ENCODE results near the gene ALAS2. TPM values are rescaled to one million over a fixed set of nuclear protein-coding genes. Genes with fewer than 3 reads are reported as not detected.

Gene ALAS2
- total RNA-seq, 1 donor from 2014 or later, result not detected

- Mint-ChIP-seq H3K36me3 (no peaks in the 10 kb centered on the region), H3K4me1 (no peaks in the 10 kb centered on the region), H3K27me3 (ENCODE audit: insufficient read depth, low read depth) (peaks cover 2% of the 10 kb centered on the region), H3K27ac (no peak overlapping the region), H3K9me3 (no peaks in the 10 kb centered on the region), H3K4me3 (no peak overlapping the region)
- Histone ChIP-seq H3K79me2 (ENCODE audit: low read depth) (no peaks in the 10 kb centered on the region), H3K9ac (no peak overlapping the region), H3K9me3 (ENCODE audit: low read depth) (no peaks in the 10 kb centered on the region), H3K27me3 (no peaks in the 10 kb centered on the region), H4K20me1 (ENCODE audit: low read depth) (no peaks in the 10 kb centered on the region), H3K36me3 (no peaks in the 10 kb centered on the region), H3K27ac (no peak overlapping the region), H3K4me1 (no peaks in the 10 kb centered on the region), H3K4me3 (no peak overlapping the region), H3F3A (ENCODE audit: low read depth) (no peaks in the 10 kb centered on the region), H3K4me2 (no peak overlapping the region), H2AFZ (replicated peaks) (no peak overlapping the region)
- DNase-seq (ENCODE audit: low spot score), result no peak
- TF ChIP-seq EZH2 (IDR thresholded peaks at IDR 0.05), result no peak
- TF ChIP-seq CTCF (IDR thresholded peaks at IDR 0.05), result no peak
- TF ChIP-seq EZH2phosphoT487 (IDR thresholded peaks at IDR 0.05), result no peak
Measured at GRCh38 chrX:55028611-55029010, 2.2 kb downstream of the ALAS2 start.

- H3K4me3 Mint-ChIP-seq, result no peak overlapping the region
Measured at GRCh38 chrX:55028040-55028439, 2.7 kb downstream of the ALAS2 start.

GRCh38 chrX:55026840-55027239 lies 3.9 kb downstream of the ALAS2 start:
- H3K4me2 ChIP-seq, result no peak overlapping the region
- H3K4me1 Mint-ChIP-seq, result no peaks in the 10 kb centered on the region
- H3K9me3 ChIP-seq (ENCODE audit: low read depth), result no peaks in the 10 kb centered on the region
- H3K4me3 Mint-ChIP-seq, result no peak overlapping the region
- no peak overlapping the region for H3K9ac ChIP-seq
- peaks cover 2% of the 10 kb centered on the region for H3K27me3 Mint-ChIP-seq (ENCODE audit: insufficient read depth, low read depth)
- no peaks in the 10 kb centered on the region for H3K9me3 Mint-ChIP-seq
- H3F3A ChIP-seq (ENCODE audit: low read depth), result no peaks in the 10 kb centered on the region
- no peak overlapping the region for H3K27ac ChIP-seq
- H4K20me1 ChIP-seq (ENCODE audit: low read depth), result no peaks in the 10 kb centered on the region
- no peak overlapping the region for H3K27ac Mint-ChIP-seq
- H3K36me3 Mint-ChIP-seq, result no peaks in the 10 kb centered on the region
- H3K36me3 ChIP-seq, result no peaks in the 10 kb centered on the region
- TF ChIP-seq CTCF (IDR thresholded peaks at IDR 0.05) (no peak), EZH2phosphoT487 (IDR thresholded peaks at IDR 0.05) (no peak), EZH2 (IDR thresholded peaks at IDR 0.05) (no peak)
- H3K79me2 ChIP-seq (ENCODE audit: low read depth), result no peaks in the 10 kb centered on the region
- no peaks in the 10 kb centered on the region for H3K4me1 ChIP-seq
- no peak for DNase-seq (ENCODE audit: low spot score)
- no peak overlapping the region for H3K4me3 ChIP-seq
- no peaks in the 10 kb centered on the region for H3K27me3 ChIP-seq
- no peak overlapping the region for H2AFZ ChIP-seq (replicated peaks)

More at GRCh38 chrX:55028040-55028439, 2.7 kb downstream of the ALAS2 start:
- Histone ChIP-seq H3K9me3 (ENCODE audit: low read depth) (no peaks in the 10 kb centered on the region), H3K36me3 (no peaks in the 10 kb centered on the region), H4K20me1 (ENCODE audit: low read depth) (no peaks in the 10 kb centered on the region), H3F3A (ENCODE audit: low read depth) (no peaks in the 10 kb centered on the region), H3K79me2 (ENCODE audit: low read depth) (no peaks in the 10 kb centered on the region), H3K27ac (no peak overlapping the region), H3K9ac (no peak overlapping the region), H3K4me2 (no peak overlapping the region), H2AFZ (replicated peaks) (no peak overlapping the region), H3K27me3 (no peaks in the 10 kb centered on the region), H3K4me3 (no peak overlapping the region), H3K4me1 (no peaks in the 10 kb centered on the region)
- H3K9me3 Mint-ChIP-seq, result no peaks in the 10 kb centered on the region
- H3K27me3 Mint-ChIP-seq (ENCODE audit: insufficient read depth, low read depth), result peaks cover under 1% of the 10 kb centered on the region
- H3K27ac Mint-ChIP-seq, result no peak overlapping the region
- H3K36me3 Mint-ChIP-seq, result no peaks in the 10 kb centered on the region
- no peak for DNase-seq (ENCODE audit: low spot score)
- TF ChIP-seq EZH2phosphoT487 (IDR thresholded peaks at IDR 0.05), result no peak
- TF ChIP-seq EZH2 (IDR thresholded peaks at IDR 0.05), result no peak
- no peak for TF ChIP-seq CTCF (IDR thresholded peaks at IDR 0.05)
- no peaks in the 10 kb centered on the region for H3K4me1 Mint-ChIP-seq

All from neural progenitor cell (in vitro differentiated cells).